ENCODE results near the gene SLC27A1.

- TF ChIP-seq CTCF (IDR thresholded peaks at IDR 0.05; ENCODE audit: low read depth, low read length, missing input control) (no peak), GABPA (IDR thresholded peaks at IDR 0.05 in 1 of 2, conservative IDR thresholded peaks at IDR 0.05 in 1 of 2) (no peak), YY1 (IDR thresholded peaks at IDR 0.05) (no peak), RAD21 (IDR thresholded peaks at IDR 0.05) (no peak), TAF1 (conservative IDR thresholded peaks at IDR 0.05) (no peak)
Observed at GRCh38 chr19:17500447-17501198, 30.3 kb downstream of the SLC27A1 start.

Measured in liver (tissue), 3 donors.